GM19240 (cell line): Measurements from ENCODE around the gene SIPA1L3.
"Not testable (repeated sequence)": the region's sequence is repeated elsewhere in the genome, so short reads cannot be mapped to it uniquely, and the experiment has no call there.

Experiments
- DNase-seq: peaks from one replicate; pipeline ENCODE4 v3.0.0; 2011; ENCODE audit warnings: low spot score; ENCODE audit not compliant: insufficient read length

The SIPA1L3 gene

DNA sequence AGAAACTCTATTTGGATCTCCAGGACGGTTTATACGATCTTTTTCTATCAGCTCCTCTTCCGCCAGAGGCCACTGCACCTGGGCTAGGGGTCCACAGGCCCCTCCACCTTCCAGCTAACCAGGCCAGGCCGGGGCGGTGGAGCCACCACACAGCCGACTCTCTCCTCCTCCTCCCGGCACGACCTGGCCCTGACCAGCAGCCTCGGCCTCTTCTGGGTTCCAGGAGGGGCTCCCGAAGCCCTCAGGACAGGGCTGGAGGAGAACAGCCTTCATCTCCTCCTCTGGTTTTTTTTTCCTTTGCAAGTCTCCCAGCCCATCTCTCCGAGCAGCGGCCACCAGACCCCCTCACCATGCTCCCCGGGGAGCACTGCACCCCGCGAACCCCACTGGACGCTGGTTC, 299.9 kb downstream of the SIPA1L3 start:
- no peak for DNase-seq

DNA sequence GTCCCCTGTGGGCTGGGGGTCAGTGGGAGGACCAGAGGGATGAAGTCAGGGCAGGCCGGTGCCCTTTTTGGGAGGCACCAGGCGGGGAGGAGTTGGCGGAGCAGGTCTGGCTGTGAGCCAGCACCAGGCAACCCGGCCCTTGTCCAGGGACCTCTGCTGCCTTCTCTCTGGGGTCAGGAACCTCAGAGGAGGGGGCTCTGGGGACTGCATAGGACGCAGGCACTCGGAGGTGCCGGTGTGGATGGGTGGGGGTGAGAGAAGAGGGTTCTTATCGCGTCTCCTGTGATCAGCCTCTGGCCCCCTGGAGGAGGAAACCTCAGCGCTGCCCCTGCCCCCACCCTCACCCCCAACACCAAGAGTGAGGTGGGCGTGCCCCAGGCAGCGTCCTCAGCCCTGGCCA, 300.5 kb downstream of the SIPA1L3 start:
- no peak for DNase-seq

DNA sequence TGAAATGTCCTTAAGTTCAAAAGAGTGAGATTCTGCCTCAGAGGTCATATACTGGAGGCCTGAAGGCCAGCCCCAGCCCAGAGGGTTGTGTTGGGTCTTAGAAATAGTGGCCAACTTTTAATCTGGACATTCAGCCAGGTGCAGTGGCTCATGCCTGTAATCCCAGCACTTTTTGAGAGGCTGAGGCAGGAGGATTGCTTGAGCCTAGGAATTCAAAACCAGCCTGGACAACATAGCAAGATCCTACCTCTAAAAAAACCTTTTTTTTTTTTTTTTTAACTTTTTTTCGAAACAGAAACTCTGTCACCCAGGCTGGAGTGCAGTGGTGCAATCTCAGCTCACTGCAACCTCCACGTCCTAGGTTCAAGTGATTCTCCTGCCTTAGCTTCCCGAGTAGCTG, 301.6 kb downstream of the SIPA1L3 start:
- DNase-seq: no peak

DNA sequence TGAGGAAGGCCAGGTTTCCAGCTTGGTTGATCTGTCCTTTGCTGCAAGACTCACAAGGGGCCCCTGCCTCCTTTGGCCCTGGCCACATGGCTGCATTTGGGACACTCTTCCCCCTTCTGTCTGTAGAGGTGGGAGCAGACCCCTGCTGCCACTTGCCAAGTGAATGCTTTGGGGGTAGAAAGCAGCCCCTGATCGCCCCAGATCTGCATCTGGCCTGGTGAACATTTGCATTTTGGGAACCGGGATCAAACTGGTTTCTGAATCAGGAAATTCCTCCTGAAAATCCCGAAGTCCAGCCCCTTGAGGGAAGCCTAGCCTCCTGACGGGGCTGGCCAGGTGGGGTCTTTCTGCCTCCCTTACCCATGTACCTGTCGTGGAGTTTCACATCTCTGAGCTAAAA, 302.1 kb downstream of the SIPA1L3 start:
- DNase-seq: no peak

DNA sequence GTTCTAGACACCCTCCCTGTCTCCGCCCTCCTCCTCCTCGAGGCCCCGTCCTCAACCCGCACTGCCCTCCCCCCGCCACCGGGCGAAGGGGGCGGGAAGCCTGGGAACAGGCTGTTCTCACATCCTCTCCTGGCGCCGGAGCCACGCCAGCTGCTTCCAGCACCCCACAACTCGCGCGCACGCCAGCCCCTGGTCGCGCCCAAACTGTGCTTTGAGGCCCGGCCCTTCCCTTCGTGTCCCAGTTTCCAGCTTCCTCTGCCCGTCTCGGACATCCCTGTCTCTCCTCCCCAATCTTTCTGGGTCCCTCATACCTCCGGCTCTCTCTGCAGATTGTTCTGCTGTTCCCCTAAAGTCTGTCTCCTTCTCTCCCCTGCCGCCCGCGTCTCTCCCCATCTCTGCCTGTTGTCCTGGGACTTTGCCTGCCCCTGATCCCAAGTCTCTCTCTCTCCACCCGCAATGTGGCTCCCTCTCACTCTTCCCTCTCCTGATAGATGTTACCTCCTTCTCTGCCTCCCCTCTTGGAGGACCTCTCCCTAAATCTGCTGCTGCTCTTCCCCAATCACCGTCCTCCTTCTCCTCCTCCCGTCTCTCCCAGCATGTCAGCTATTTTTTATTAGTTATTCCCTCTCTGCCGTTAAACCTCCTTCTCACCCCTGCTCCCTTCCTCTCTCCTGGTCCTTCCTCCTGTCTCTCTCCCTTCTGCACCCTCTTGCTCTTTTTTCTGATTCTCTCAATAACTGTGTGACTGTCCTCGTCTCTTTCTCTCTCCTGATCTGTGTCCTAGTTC, 302.9 kb downstream of the SIPA1L3 start:
- no peak for DNase-seq

DNA sequence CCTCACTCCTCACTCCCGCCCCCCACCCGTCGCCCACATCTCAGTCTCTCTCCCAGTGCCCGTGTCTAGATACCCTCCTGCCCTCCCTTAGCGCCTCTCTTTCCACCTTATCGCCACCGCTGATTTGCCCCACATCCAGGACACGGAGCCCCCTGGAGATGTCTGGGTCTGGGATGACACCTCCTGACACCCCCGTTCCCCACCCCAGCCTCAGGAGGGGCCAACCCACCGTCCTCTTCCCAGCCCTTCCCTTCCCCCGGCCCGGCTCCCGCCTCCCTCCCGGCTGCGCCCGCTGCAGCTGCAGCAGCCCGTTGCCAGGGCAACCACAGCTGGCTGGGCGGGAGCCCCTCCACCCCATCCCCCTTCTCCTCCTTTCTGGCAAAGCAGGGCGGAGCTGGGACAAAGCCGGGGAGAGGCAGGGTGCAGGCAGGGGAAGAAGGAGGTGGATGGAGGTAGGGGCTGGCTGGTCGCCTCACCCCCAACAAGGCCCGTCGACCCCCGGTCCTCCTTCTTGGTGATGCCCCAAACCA, 303.5 kb downstream of the SIPA1L3 start:
- DNase-seq: no peak

DNA sequence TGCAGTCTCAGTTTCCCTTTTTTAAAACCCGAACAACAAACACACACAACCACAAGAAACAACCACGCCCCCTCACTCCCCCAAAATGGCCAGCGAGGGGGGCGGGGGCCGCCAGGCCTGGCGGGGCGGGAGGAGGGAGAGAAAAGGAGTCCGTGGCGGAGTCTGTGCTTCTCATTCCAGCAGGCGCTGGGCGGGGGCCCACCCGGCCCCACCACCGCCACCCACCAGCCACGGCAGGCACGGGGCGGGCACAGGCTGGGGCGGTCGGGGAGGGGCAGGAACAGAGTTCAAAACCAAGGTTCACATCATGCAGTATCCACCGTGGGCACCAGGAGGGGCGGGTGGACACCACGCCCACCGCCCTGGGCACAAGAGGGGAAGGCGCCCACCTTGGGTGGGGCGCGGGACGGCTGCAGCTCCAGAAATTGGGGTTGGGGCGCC, 304.2 kb downstream of the SIPA1L3 start:
- DNase-seq: no peak

DNA sequence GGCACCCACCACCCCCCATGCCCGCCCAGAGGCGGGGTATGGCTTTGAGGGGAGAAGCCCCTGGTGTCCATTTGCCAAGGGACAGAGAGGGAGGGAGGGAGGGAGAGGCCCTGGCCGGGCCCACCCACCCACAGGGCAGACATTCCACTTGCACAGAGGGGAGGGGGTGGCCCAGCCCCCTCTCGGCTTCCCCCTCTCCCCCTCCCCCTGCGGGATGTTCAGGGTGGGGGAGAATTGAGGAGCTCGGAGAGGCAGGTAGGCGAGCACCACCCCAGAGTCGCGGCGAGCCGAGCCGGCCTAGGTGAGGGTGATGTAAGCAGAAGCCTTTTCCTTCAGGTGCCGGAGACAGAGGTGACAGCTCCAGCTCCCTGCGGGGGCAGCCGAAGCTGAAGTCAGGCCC, 304.8 kb downstream of the SIPA1L3 start:
- DNase-seq: no peak

DNA sequence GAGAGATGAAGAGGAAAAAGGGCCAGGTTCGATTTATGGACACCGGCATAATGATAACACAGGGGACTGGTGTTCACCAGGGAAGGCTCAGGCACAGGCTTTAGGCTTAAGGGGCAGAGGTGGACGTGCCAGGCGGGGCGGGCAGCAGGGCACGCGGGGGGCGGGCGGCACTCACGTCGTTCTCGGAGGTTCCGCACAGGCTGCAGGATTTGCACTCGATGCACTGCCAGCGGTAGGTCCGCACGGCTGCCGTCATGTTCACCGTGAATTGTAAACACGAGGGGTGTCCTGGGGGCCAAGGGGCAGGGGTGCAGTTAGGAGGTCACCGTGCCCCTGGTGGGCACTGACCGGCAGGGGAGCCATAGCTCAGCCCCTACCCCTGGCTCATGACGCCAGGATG, 306.5 kb downstream of the SIPA1L3 start:
- DNase-seq: no peak

DNA sequence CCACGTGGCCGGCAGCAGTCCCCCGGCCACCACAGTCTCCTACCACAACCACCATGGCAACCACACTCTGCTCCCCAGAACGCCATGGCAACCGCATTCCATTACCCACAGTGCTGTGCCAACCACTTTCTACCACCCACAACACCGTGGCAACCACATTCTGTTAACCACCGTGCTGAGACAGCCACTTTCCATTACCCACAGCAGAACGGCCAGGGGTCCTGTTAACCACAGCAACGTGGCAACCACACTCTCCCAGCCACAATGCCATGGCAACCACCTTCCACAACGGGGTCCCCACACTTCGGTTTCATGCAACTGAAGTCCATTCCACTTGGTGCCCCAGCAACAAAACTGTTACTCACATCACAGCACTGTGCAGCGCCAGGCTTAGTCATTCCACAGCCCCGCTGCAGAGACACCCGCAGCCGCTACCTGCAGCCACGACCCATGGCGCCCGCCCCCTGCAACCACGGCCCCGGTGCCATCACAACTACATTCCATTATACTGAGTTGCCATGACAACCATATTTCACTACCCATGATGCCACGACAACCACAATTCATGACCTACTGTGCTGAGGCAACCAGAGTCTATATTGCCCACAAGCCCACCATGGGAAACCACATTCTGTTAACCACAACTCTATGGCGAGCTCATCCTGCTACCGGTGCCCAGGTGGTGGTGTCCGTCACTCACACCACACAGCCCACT, 307.1 kb downstream of the SIPA1L3 start:
- DNase-seq: no peak

DNA sequence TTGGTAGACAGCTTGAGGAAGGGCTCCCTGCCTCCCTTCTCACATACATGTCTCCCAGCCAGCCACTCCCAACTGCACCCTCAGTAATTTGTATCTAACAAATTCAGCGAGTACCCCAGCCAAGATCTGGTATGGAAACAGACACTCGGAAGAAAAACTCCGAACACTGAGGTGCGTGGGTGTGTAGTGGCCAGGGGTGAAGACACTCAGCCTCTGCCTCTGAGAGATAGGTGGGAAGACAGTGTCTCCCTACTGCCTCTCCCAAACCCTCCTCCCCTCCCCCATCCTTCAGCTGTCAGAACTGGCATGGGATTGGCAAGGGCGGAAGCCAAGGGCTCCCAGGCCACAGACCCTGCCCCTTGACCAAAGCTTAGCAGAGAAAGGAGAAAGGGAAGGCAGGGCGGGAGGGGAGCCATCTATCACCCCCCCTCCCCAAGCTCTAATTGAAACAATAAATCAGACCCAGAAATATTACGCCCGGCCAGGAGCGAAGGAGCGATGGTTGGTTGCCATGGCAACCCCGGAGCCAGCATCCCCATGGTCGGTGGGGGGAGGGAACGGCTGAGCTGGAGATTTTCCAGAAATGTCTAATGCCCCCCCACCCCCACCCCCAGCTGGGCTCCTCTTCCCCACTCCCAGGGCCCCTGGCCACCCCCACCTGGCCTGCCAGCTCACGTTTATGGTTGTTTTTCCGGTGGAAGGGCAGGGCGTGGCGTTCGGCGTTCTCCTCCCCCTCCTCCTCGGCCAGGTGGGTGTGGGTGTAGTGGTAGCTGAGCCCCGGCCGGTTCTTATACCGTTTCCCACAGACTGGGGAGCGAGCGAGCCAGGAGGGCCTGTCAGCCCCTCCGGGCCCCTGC, 310.0 kb downstream of the SIPA1L3 start:
- DNase-seq: no peak

DNA sequence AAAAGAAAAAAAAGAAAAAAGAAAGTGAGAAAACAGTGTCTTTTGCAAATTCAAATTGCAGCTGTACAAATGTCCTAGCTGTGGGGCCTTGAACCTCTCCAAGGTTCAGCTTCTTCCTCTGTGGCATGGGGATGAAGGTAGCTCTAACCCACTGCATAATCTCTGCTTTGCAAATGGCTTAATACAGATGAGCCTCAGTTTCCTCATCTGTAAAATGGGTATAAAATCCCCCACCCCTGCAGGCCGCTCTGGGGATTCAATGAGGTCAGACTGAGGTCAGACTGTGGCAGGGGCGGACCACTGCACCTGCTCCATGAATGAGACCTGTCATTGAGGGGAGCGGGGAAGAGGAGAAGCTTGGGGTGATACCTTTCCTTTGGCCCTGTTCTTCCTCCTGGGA, 311.2 kb downstream of the SIPA1L3 start:
- DNase-seq: no peak

DNA sequence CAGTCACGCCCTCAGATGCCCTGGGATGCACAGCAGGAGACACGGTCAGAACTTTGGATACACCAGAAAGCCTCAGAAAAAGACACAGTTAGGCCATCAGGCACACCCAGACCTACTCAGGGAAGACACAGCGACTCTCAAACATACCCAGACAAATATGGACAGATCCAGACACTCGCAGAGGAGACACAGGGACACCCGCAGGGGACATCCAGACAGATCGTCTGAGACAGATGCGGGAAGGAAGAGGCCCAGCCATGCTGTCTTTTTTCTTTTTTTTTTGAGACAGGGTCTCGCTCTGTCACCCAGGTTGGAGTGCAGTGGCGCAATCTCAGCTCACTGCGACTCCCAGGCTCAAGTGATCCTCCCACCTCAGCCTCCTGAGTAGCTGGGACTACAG, 312.2 kb downstream of the SIPA1L3 start:
- DNase-seq: no peak

DNA sequence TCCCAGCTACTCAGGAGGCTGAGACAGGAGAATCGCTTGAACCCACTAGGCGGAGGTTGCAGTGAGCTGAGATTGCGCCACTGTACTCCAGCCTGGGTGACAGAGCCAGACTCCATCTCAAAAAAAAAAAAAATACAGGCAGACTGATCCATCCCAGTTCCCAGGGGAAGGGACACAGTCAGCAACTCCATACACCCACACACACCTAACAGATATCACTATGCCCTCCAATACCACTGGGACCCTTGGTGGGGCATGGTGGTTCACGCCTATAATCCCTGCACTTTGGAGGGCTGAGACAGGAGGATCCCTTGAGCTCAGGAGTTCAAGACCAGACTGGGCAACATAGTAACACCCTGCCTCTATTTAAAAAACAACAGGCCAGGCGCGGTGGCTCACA, 314.4 kb downstream of the SIPA1L3 start:
- DNase-seq: no peak

DNA sequence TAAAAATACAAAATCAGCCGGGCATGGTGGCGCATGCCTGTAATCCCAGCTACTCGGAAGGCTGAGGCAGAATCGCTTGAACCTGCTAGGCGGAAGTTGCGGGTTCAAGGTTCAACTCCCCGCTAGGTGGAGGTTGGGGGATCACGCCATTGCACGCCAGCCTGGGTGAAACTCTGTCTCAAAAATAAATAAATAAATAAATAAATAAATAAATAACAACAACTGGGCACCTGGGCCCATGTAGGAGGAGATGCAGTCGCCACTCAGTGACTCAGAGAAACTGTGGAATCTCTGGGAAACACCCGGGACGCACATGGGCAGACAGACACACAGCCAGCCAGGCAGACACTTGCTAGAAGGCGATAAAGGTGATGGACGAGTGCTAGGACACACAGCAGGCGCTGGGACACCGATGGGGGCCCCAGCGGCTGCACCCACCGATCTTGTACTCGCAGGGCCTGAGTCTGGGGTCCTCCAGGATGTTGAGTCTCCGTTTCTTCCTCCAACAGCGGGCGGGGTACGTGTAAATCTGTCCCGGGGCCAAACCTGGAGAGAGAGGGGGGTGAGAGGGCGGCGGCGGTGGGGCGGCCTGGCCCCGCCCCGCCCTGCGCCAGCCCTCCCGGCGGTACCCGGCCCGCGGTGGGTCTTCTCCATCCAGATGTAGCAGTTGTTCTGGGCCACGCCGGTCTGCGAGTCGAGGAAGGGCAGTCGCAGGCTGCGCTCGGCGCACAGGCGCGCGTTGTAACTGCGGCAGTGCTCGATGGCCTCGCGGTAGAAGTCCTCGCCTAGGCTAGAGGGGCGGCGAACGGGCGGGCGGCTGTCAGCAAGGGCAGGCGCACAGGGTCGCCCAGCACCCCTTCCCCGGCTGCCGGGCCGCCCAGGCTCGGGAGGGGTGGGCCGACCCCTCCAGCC, 315.2 kb downstream of the SIPA1L3 start:
- no peak for DNase-seq

DNA sequence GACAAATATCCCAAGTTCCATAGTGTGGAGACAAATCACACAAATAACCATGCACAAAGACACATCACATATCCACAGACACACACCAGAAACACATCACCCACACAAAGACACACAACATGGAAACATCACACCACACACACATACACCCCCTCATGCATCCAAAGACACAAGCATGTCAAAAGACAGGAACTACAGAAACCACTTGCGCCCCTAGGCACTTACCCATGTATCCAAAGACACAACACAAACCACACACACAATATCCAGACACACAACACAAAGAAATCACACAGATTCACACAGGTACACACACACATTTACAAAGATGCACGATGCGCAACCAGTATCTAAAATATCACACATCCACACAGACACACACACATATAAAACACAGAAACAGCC, 316.1 kb downstream of the SIPA1L3 start:
- no peak for DNase-seq

DNA sequence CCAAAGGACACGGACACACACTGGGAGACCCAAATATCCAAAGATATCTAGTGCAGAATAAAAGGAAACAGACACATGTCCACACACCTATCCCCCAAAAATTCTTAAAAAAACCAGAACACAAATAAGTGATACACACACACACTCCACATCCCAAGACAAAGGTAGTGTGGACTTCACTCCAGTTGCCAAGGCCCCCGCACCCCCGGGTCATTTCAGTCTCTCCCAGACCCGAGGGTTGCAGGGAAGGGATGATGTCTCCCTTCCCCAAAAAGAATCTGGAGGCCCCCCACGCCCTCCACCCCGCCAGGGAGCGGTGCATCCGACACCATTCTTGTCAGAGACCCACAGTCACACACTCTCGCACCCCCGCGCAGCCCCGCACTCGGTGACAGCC, 316.6 kb downstream of the SIPA1L3 start:
- DNase-seq: no peak

DNA sequence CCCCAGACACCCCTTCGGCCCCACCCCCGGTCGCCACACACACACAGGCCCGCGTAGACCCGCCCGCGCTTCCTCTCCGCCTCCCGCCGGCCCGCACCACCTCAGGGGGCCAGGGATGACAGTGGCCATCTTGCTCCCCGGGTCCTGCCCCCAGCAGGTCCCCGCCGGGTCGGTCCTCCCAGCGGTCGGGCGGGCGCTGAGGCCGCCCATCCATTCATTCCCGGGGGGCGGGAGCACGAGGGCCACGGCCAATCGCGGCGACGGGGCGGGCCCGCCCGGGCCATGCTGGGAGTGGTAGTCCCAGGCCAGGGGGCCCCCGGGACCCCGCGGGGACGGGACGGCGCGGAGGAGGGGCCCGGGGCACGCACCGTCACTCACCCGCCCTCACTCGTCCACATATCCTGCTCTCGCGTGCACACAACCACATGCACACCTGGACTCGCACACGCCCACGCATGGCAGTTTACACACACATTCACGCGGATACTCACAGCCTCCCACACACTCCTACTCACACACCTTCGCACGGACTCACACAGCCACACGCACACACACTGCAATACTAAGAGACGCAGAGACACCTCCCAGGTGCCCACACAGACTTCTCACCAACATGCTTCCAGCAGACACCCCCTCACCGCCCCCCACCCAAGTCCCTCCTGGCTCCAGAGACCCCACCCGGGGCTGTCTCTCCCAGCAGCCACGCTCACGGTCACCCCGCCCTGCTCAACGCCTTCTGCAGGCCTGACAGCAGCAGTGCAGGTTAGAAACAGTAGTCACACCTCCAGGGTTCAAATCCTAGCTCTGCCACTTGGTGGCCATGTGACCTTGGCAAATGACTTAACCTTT, 317.2 kb downstream of the SIPA1L3 start, which contains the start of gene DPF1:
DPF1 (minus strand) TSS at position 209 of the 849 bp plus-strand sequence; CDS start at position 129, 80 bp downstream.
- peak; percentile 97 for DNase-seq

DNA sequence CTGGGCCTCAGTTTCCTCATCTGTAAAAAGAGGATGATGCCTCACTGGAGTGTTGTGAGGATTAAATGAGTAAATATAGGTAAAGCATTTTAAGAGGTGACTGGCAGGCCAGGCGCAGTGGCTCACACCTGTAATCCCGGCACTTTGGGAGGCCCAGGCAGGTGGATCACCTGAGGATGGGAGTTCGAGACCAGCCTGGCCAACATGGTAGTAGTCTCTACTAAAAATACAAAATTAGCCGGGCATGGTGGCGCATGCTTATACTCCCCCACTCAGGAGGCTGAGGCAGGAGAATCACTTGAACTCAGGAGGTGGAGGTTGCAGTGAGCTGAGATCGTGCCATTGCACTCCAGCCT, 317.8 kb downstream of the SIPA1L3 start:
- DNase-seq: not testable (repeated sequence)
